K562 (cell line): ENCODE measurements around the gene UQCRH. TPM values are rescaled to one million over a fixed set of nuclear protein-coding genes. Genes with fewer than 3 reads are reported as not detected.
A peak's percentile ranks its signal among the peaks of the same experiment; 100 is the strongest.

Source experiments
- AFF4 ChIP-seq: sonication (generic); formaldehyde crosslinking; IDR thresholded peaks from 2 replicates; pipeline ENCODE4 v1.8.0; 2023; ENCODE audit warnings: mild to moderate bottlenecking, missing genetic modification reagents
- BRCA1 ChIP-seq, 2 experiments: fragments of 450-650 bp in 1 of 2; sonication (generic) in 1 of 2; formaldehyde crosslinking in 1 of 2; IDR thresholded peaks; 2 replicates each; pipeline versions ENCODE4 v1.5.0 to v1.6.1; 2017 to 2020; ENCODE audit warnings: mild to moderate bottlenecking in 1 of 2, missing genetic modification reagents in 1 of 2
- BRD4 ChIP-seq: fragments of 200-600 bp; sonication (generic); IDR thresholded peaks from 2 replicates; pipeline ENCODE4 v1.6.1; 2017; ENCODE audit warnings: inconsistent platforms
- DACH1 ChIP-seq: fragments of 450-650 bp; IDR thresholded peaks from 2 replicates; pipeline ENCODE4 v1.6.1; 2018; ENCODE audit not compliant: partially characterized antibody
- FOXA3 ChIP-seq, 2 experiments: fragments of 450-650 bp in 1 of 2; sonication (generic) in 1 of 2; formaldehyde crosslinking; IDR thresholded peaks in 1 of 2; conservative IDR thresholded peaks in 1 of 2; 2 replicates each; pipeline versions ENCODE4 v1.4.0 to v1.8.0; 2020 to 2022; ENCODE audit warnings: mild to moderate bottlenecking in 2 of 2, missing genetic modification reagents in 1 of 2
- FOXP4 ChIP-seq: sonication (generic); formaldehyde crosslinking; IDR thresholded peaks from 2 replicates; pipeline ENCODE4 v1.8.0; 2022; ENCODE audit warnings: mild to moderate bottlenecking, missing genetic modification reagents, borderline replicate concordance
- KAT7 ChIP-seq: sonication (generic); formaldehyde crosslinking; IDR thresholded peaks from 2 replicates; pipeline ENCODE4 v1.8.0; 2022; ENCODE audit warnings: missing genetic modification reagents, mild to moderate bottlenecking, borderline replicate concordance
- L3MBTL2 ChIP-seq: fragments of 450-650 bp; IDR thresholded peaks from 2 replicates; pipeline ENCODE4 v1.6.1; 2016; ENCODE audit warnings: mild to moderate bottlenecking, moderate library complexity
- MCM5 ChIP-seq: fragments of 450-650 bp; IDR thresholded peaks from 2 replicates; pipeline ENCODE4 v1.6.1; 2016; ENCODE audit warnings: low read depth
- NCOA4 ChIP-seq: fragments of 450-650 bp; IDR thresholded peaks from 2 replicates; pipeline ENCODE4 v1.6.1; 2018; ENCODE audit warnings: mild to moderate bottlenecking; ENCODE audit not compliant: partially characterized antibody
- NFYB ChIP-seq: IDR thresholded peaks from 2 replicates; pipeline ENCODE4 v1.6.1; 2011; ENCODE audit warnings: mild to moderate bottlenecking, moderate library complexity; ENCODE audit not compliant: insufficient read length; ENCODE audit errors: extremely low read depth
- PBX2 ChIP-seq, 2 experiments: IDR thresholded peaks in 1 of 2; conservative IDR thresholded peaks in 1 of 2; 2 replicates each; pipeline ENCODE4 v1.6.1; 2016; ENCODE audit warnings: low read depth in 2 of 2, mild to moderate bottlenecking in 1 of 2, missing compliant biosample characterization in 1 of 2, missing genetic modification characterization in 1 of 2, moderate library complexity in 1 of 2
- RBFOX2 ChIP-seq: fragments of 200-400 bp; formaldehyde crosslinking; IDR thresholded peaks from 2 replicates; pipeline ENCODE4 v1.6.1; 2017; ENCODE audit warnings: low read depth, mild to moderate bottlenecking, low read length, moderate library complexity
- RBM22 ChIP-seq: fragments of 200-400 bp; formaldehyde crosslinking; IDR thresholded peaks from 2 replicates; pipeline ENCODE4 v1.6.1; 2018; ENCODE audit warnings: low read length, low read depth; ENCODE audit not compliant: poor library complexity, severe bottlenecking
- SIN3A ChIP-seq, 2 experiments: fragments of 150-350 bp in 1 of 2; IDR thresholded peaks; 2 replicates each; pipeline ENCODE4 v1.6.1; 2011 to 2016; ENCODE audit warnings: borderline replicate concordance in 2 of 2, low read depth in 2 of 2, low read length in 2 of 2, mild to moderate bottlenecking in 2 of 2, moderate library complexity in 2 of 2; ENCODE audit not compliant: control insufficient read depth in 1 of 2
- TAL1 ChIP-seq: fragments of 450-650 bp; IDR thresholded peaks from 2 replicates; pipeline ENCODE4 v1.6.1; 2016; ENCODE audit warnings: mild to moderate bottlenecking
- U2AF1 ChIP-seq: fragments of 200-400 bp; formaldehyde crosslinking; optimal IDR thresholded peaks from 2 replicates; pipeline ENCODE3; 2017; ENCODE audit warnings: mild to moderate bottlenecking, low read depth, low read length, moderate library complexity
- ZNF384 ChIP-seq: IDR thresholded peaks from 2 replicates; pipeline ENCODE4 v1.6.1; 2012; ENCODE audit warnings: low read depth, low read length, improper control_type of control experiment
- polyA plus RNA-seq, 8 experiments: library from polyadenylated mRNA; depleted of rRNA in 4 of 8; stranded (reverse) in 5 of 8; unstranded in 3 of 8; fragments of >200 nt; fragmentation: Nextera tagmentation in 2 of 8; fragmentation: Illumina TruSeq in 1 of 8; extraction: Ambion mirVana in 2 of 8; extraction: Trizol in 1 of 8; gene quantifications; 2 replicates each; pipeline versions ENCODE4 v1.2.1 to v1.2.3, GENCODE V29; 2011 to 2014; ENCODE audit warnings: inconsistent platforms in 1 of 8, missing spikeins in 1 of 8
- total RNA-seq, 7 experiments: library from RNA; depleted of rRNA in 6 of 7; stranded (reverse); fragments of >200 nt in 6 of 7; fragmentation: Illumina TruSeq in 2 of 7; extraction: Trizol in 2 of 7; gene quantifications; 2 replicates each; pipeline versions ENCODE4 v1.2.1 to v1.2.3, GENCODE V29; 2011 to 2021; ENCODE audit warnings: low replicate concordance in 1 of 7

The UQCRH gene
- total and polyA plus RNA-seq, 9 of the 15 experiments (the other 6 are each of a cell fraction or from before 2014, with no cell fraction given) = 1,267 to 5,184 (median 2,410) TPM

- TF ChIP-seq PBX2 (CRISPR knock-in tag; IDR thresholded peaks at IDR 0.05; ENCODE audit: low read depth) (no peak), PBX2 (tag; conservative IDR thresholded peaks at IDR 0.05; ENCODE audit: low read depth) (no peak), BRCA1 (IDR thresholded peaks at IDR 0.05) (no peak), BRCA1 (CRISPR knock-in tag; IDR thresholded peaks at IDR 0.05) (no peak), NCOA4 (no peak), BRD4 (no peak), AFF4 (CRISPR knock-in tag) (0 out of 2 replicates have a peak, but pooled peaks have one; percentile 70), RBFOX2 (no peak), RBM22 (no peak), TAL1 (no peak), FOXA3 (CRISPR knock-in tag; conservative IDR thresholded peaks at IDR 0.05 in 1 of 2, IDR thresholded peaks at IDR 0.05 in 1 of 2) (no peak), FOXP4 (CRISPR knock-in tag) (no peak), L3MBTL2 (no peak), KAT7 (CRISPR knock-in tag) (peak; percentile 74; the same call in 1 of the 2 replicates), SIN3A (IDR thresholded peaks at IDR 0.05; ENCODE audit: borderline replicate concordance in 2 of 2, control insufficient read depth in 1 of 2, low read depth in 2 of 2, low read length in 2 of 2) (no peak), DACH1 (no peak), ZNF384 (no peak), MCM5 (no peak), U2AF1 (no peak), NFYB (no peak)
These were observed 38.0 kb downstream of the UQCRH start (continued) for GRCh38 chr1:46341222-46342083.
